Dermis blood vessel endothelial cell (primary cell): ENCODE data around the gene SLC4A1AP. TPM values are rescaled to one million over a fixed set of nuclear protein-coding genes. Genes with fewer than 3 reads are reported as not detected.

ENCODE experiments used
- total RNA-seq: library from RNA; depleted of rRNA; stranded (reverse); fragments of >200 nt; gene quantifications from 2 replicates; pipeline ENCODE4 v1.2.3, GENCODE V29; 2014

SLC4A1AP gene
- total RNA-seq, 1 donor from 2014 or later: 31.3 TPM

Other genes starting within 250 kb of the SLC4A1AP start
- gene NRBP1, start 235.3 kb upstream of the SLC4A1AP start, total RNA-seq: 122 and 132 TPM in 2 replicates
- 0.47 and 0.51 TPM in 2 replicates for gene KRTCAP3, start 221.5 kb upstream of the SLC4A1AP start, total RNA-seq
- 13.9 and 17.2 TPM in 2 replicates for gene IFT172, start 174.1 kb upstream of the SLC4A1AP start, total RNA-seq
- 14.5 and 17.9 TPM in 2 replicates for gene FNDC4, start 168.7 kb upstream of the SLC4A1AP start, total RNA-seq
- gene GCKR, start 167.1 kb upstream of the SLC4A1AP start, total RNA-seq: 0.05 and 0.85 TPM in 2 replicates
- gene ZNF512, start 80.8 kb upstream of the SLC4A1AP start, total RNA-seq: 23.5 and 34.2 TPM in 2 replicates
- 2.7 and 2.8 TPM in 2 replicates for gene CCDC121, start 34.9 kb upstream of the SLC4A1AP start, total RNA-seq
- gene GPN1, start 34.8 kb upstream of the SLC4A1AP start, total RNA-seq: 40.5 and 44.9 TPM in 2 replicates
- gene SUPT7L, start 275 bp upstream of the SLC4A1AP start, total RNA-seq: 14.8 and 27.6 TPM in 2 replicates
- 94.3 and 98.2 TPM in 2 replicates for gene MRPL33, start 107.8 kb downstream of the SLC4A1AP start, total RNA-seq
- gene RBKS, start 226.5 kb downstream of the SLC4A1AP start, total RNA-seq: 0.98 and 1.2 TPM in 2 replicates
- 13.6 and 17.8 TPM in 2 replicates for gene BABAM2, start 226.8 kb downstream of the SLC4A1AP start, total RNA-seq